Gastrocnemius medialis (tissue), 4 donors: Measurements from ENCODE around the gene GPC2.

Source experiments
- CTCF ChIP-seq, 5 experiments: fragments of 450-650 bp in 3 of 5; fragments of 200-600 bp in 2 of 5; sonication (generic) in 2 of 5; IDR thresholded peaks in 4 of 5; conservative IDR thresholded peaks in 1 of 5; 1 replicate in 4 of 5; 2 replicates in 1 of 5; pipeline ENCODE4 v1.5.1; 2016 to 2019; ENCODE audit warnings: antibody characterized with exemption in 5 of 5, mild to moderate bottlenecking in 3 of 5, moderate library complexity in 3 of 5
- POLR2A ChIP-seq, 2 donors: fragments of 450-650 bp; IDR thresholded peaks; one replicate each; pipeline ENCODE4 v1.6.1; 2017; ENCODE audit warnings: antibody characterized with exemption in 2 of 2, mild to moderate bottlenecking in 2 of 2, moderate library complexity in 2 of 2

DNA sequence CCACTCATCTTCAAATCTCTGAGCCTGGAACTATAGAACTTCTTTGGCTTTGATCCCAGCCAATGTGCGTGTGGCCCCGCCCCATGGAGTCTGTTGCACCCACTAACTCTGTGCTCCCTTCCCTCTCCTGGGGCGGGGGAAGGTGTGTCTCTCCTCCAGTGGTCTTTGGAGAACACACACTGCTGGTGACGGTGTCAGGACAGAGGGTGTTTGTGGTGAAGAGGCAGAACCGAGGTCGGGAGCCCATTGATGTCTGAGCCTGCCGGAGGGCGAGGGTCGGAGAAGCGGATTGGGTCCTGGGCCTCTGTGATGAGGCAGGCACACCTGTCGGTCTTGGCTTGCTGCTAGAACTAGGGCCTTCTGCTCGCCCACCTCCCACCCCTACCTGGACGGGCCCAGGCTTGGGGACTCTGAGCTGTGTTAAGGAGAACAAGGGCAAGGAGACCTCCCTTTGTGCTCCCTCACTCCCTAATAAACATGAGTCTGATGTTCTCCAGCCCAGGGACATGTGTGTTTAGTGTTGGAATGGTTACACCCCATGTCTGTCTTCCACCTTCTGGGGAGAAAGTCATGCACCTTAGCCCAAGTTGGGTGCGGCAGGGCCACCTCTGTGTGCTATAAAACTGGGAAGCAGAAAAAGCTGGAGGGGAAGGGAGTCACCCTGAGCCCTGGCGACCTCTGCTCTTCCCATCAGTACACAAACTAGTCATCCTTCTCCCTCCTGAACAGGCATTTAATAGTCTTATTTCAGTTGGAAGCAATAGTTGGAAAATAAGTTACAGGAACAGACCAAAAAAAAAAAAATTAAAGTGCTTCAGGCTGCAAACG lies 23.3 kb downstream of the GPC2 start:
- TF ChIP-seq CTCF (IDR thresholded peaks at IDR 0.05 in 4 of 5, conservative IDR thresholded peaks at IDR 0.05 in 1 of 5) = no peak
- no peak for TF ChIP-seq POLR2A (IDR thresholded peaks at IDR 0.05)
